Esophagus muscularis mucosa (tissue), 3 donors: ENCODE results near the gene NRIP3.

Experiments
- CTCF ChIP-seq, 3 experiments: fragments of 200-600 bp in 2 of 3; fragments of 450-650 bp in 1 of 3; sonication (generic) in 2 of 3; IDR thresholded peaks; one replicate each; pipeline ENCODE4 v1.5.1; 2017 to 2019; ENCODE audit warnings: antibody characterized with exemption in 3 of 3, mild to moderate bottlenecking in 2 of 3, moderate library complexity in 1 of 3
- POLR2A ChIP-seq: fragments of 450-650 bp; IDR thresholded peaks from one replicate; pipeline ENCODE4 v1.6.1; 2017; ENCODE audit warnings: antibody characterized with exemption, moderate library complexity, mild to moderate bottlenecking, low read depth

DNA sequence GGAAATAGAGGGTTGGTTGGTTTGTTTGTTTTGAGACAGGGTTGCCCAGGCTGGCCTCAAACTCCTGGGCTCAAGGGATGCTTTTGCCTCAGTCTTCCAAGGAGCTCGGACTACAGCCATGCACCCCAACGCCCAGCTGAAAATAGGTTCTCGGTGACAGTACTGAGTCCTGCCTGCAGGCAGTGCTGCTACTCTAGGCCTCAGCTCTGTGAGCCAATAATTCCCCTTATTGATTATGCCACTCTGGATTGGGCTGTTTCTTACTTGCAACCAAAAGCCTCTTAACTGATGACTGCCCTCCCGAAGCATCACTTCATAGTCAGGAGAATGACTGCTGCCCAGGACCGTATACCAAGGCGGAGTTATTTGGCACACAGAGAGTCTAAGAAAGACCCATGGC is 69.9 kb downstream of the NRIP3 start:
- no peak for TF ChIP-seq CTCF (IDR thresholded peaks at IDR 0.05)
- TF ChIP-seq POLR2A: no peak
